ENCODE data around the gene PRKRIP1.

The PRKRIP1 gene

GRCh38 chr7:102466097-102466496 is 69.9 kb downstream of the PRKRIP1 start:
- Histone ChIP-seq H3K36me3 (ENCODE audit: control insufficient read depth in 1 of 2, insufficient read depth in 2 of 2, low read length in 2 of 2) (peaks cover 0 to 3% of the 10 kb centered on the region in 2 donors), H3K27me3 (ENCODE audit: control insufficient read depth in 1 of 2, insufficient read depth in 2 of 2, low read length in 2 of 2) (no peaks in the 10 kb centered on the region), H3K9me3 (ENCODE audit: control insufficient read depth in 1 of 2, low read length in 2 of 2) (no peaks in the 10 kb centered on the region), H3K9ac (ENCODE audit: low read depth in 1 of 2, low read length in 2 of 2) (no peak overlapping the region), H3K27ac (ENCODE audit: low read depth, low read length) (no peak overlapping the region), H3K4me3 (ENCODE audit: low read depth in 1 of 2, low read length in 2 of 2) (peak overlapping the region; percentile 98 to 100), H3K4me1 (ENCODE audit: control insufficient read depth in 1 of 2, insufficient read depth in 2 of 2, low read length in 2 of 2) (peaks cover 19 to 26% of the 10 kb centered on the region in 2 donors)

GRCh38 chr7:102467581-102468477 is 71.7 kb downstream of the PRKRIP1 start:
- Histone ChIP-seq H3K4me3 (ENCODE audit: low read depth in 1 of 2, low read length in 2 of 2) (no peak overlapping the region), H3K27ac (ENCODE audit: low read depth, low read length) (no peak overlapping the region), H3K27me3 (ENCODE audit: control insufficient read depth in 1 of 2, insufficient read depth in 2 of 2, low read length in 2 of 2) (no peaks in the 10 kb centered on the region), H3K36me3 (ENCODE audit: control insufficient read depth in 1 of 2, insufficient read depth in 2 of 2, low read length in 2 of 2) (peaks cover 0 to 12% of the 10 kb centered on the region in 2 donors), H3K9me3 (ENCODE audit: control insufficient read depth in 1 of 2, low read length in 2 of 2) (no peaks in the 10 kb centered on the region), H3K4me1 (ENCODE audit: control insufficient read depth in 1 of 2, insufficient read depth in 2 of 2, low read length in 2 of 2) (peaks cover 19 to 26% of the 10 kb centered on the region in 2 donors), H3K9ac (ENCODE audit: low read depth in 1 of 2, low read length in 2 of 2) (no peak overlapping the region)

- peaks cover 18 to 23% of the 10 kb centered on the region in 2 donors for H3K4me1 ChIP-seq (ENCODE audit: control insufficient read depth in 1 of 2, insufficient read depth in 2 of 2, low read length in 2 of 2)
- no peaks in the 10 kb centered on the region for H3K9me3 ChIP-seq (ENCODE audit: control insufficient read depth in 1 of 2, low read length in 2 of 2)
- H3K27me3 ChIP-seq (ENCODE audit: control insufficient read depth in 1 of 2, insufficient read depth in 2 of 2, low read length in 2 of 2), result no peaks in the 10 kb centered on the region
- H3K27ac ChIP-seq (ENCODE audit: low read depth, low read length), result no peak overlapping the region
- H3K36me3 ChIP-seq (ENCODE audit: control insufficient read depth in 1 of 2, insufficient read depth in 2 of 2, low read length in 2 of 2), result peaks cover 0 to 20% of the 10 kb centered on the region in 2 donors
- no peak overlapping the region for H3K9ac ChIP-seq (ENCODE audit: low read depth in 1 of 2, low read length in 2 of 2)
- H3K4me3 ChIP-seq (ENCODE audit: low read depth in 1 of 2, low read length in 2 of 2), result no peak overlapping the region
Observed at GRCh38 chr7:102468478-102469350, 72.6 kb downstream of the PRKRIP1 start.

DNA sequence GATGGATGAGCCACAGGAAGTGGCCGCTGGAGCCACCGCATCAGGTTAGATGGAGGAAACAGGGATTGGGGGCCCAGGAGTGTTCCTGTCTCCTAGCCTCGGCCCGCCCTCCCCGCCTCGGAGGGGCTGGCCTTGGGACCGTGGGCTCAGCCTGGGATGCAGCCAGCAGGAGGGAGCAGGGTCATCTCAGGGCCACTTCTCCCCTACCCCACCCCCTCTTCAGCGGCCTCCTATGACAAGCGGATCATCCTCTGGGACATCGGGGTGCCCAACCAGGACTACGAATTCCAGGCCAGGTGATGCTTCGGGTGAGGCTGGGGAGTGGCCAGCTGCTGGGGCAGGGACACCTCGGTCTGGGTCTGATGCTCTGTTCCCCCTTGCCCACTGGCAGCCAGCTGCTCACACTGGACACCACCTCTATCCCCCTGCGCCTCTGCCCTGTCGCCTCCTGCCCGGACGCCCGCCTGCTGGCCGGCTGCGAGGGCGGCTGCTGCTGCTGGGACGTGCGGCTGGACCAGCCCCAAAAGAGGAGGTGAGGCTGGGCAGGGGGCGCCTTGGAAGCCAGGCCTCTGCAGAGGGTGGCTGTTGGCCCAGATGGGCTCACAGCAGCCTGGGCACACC is 73.3 kb downstream of the PRKRIP1 start:
- Histone ChIP-seq H3K4me1 (ENCODE audit: control insufficient read depth in 1 of 2, insufficient read depth in 2 of 2, low read length in 2 of 2) (peaks cover 15 to 17% of the 10 kb centered on the region in 2 donors), H3K27me3 (ENCODE audit: control insufficient read depth in 1 of 2, insufficient read depth in 2 of 2, low read length in 2 of 2) (no peaks in the 10 kb centered on the region), H3K4me3 (ENCODE audit: low read depth in 1 of 2, low read length in 2 of 2) (no peak overlapping the region), H3K9me3 (ENCODE audit: control insufficient read depth in 1 of 2, low read length in 2 of 2) (no peaks in the 10 kb centered on the region), H3K27ac (ENCODE audit: low read depth, low read length) (no peak overlapping the region), H3K9ac (ENCODE audit: low read depth in 1 of 2, low read length in 2 of 2) (no peak overlapping the region), H3K36me3 (ENCODE audit: control insufficient read depth in 1 of 2, insufficient read depth in 2 of 2, low read length in 2 of 2) (peaks cover 0 to 20% of the 10 kb centered on the region in 2 donors)

DNA sequence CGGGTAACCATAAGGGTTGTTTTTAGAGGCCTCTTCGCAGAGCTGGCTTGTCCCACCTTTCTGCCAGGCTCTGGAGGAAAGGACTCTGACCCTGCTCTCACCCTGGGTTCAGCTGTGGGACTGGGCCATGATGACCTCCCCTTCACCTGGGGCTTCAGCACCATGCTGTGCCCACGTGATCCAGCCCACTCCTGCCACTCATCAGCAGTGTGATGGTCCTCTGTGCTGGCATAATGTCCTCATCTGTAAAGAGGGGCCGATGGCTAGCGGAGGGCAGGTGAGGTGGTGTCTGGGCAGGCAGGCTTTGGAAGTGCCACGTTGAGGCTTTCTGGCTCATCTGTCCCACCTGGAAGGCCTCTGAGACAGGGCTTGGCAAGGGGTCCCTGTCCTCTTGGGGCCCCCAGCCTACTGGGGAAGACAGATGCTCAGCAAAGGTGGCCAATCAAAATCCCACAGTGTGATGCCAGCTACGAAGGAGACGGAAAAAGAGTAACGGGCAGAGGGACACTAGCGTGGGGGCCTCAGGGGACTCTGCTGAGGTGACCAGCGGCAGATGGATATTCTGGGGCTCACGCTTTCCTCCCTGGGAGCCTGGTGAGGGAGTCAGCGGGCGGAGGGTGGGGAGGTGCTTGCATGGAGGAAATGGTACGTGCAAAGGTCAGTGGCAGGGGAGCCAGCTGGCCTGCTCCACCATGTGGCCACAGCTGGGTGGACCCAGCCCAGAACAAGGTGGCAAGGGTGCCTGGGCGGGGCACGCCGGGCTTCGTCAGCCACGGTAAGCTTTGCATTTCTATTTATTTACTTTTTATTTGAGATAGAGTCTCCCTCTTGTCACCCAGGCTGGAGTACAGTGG is 74.0 kb downstream of the PRKRIP1 start:
- H3K4me3 ChIP-seq (ENCODE audit: low read depth in 1 of 2, low read length in 2 of 2), result peak overlapping the region in 1 of 2 donors; percentile 45
- H3K27ac ChIP-seq (ENCODE audit: low read depth, low read length), result no peak overlapping the region
- H3K27me3 ChIP-seq (ENCODE audit: control insufficient read depth in 1 of 2, insufficient read depth in 2 of 2, low read length in 2 of 2), result no peaks in the 10 kb centered on the region
- peaks cover 15 to 17% of the 10 kb centered on the region in 2 donors for H3K4me1 ChIP-seq (ENCODE audit: control insufficient read depth in 1 of 2, insufficient read depth in 2 of 2, low read length in 2 of 2)
- H3K9me3 ChIP-seq (ENCODE audit: control insufficient read depth in 1 of 2, low read length in 2 of 2), result no peaks in the 10 kb centered on the region
- H3K9ac ChIP-seq (ENCODE audit: low read depth in 1 of 2, low read length in 2 of 2), result no peak overlapping the region
- H3K36me3 ChIP-seq (ENCODE audit: control insufficient read depth in 1 of 2, insufficient read depth in 2 of 2, low read length in 2 of 2), result peaks cover 0 to 20% of the 10 kb centered on the region in 2 donors

DNA sequence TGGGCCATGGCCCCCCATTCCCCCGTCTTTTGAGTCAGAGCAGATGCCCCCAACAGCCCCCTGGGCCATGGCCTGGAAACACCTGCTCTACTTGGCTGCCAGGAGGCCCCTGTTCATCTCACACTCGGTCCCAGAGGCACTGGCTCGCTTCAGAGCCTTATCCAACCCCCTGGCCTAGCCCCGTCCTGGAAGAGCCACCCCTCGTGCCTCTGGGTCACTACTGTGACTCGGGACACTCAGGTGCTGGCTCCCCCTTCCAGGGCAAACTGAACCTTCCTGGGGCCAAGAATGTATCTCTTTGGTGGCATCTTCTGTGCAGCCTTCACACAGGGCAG is 75.6 kb downstream of the PRKRIP1 start:
- no peak overlapping the region for H3K4me3 ChIP-seq (ENCODE audit: low read depth in 1 of 2, low read length in 2 of 2)
- no peaks in the 10 kb centered on the region for H3K9me3 ChIP-seq (ENCODE audit: control insufficient read depth in 1 of 2, low read length in 2 of 2)
- H3K9ac ChIP-seq (ENCODE audit: low read depth in 1 of 2, low read length in 2 of 2), result no peak overlapping the region
- peaks cover 9 to 10% of the 10 kb centered on the region in 2 donors for H3K4me1 ChIP-seq (ENCODE audit: control insufficient read depth in 1 of 2, insufficient read depth in 2 of 2, low read length in 2 of 2)
- no peaks in the 10 kb centered on the region for H3K27me3 ChIP-seq (ENCODE audit: control insufficient read depth in 1 of 2, insufficient read depth in 2 of 2, low read length in 2 of 2)
- peaks cover 0 to 20% of the 10 kb centered on the region in 2 donors for H3K36me3 ChIP-seq (ENCODE audit: control insufficient read depth in 1 of 2, insufficient read depth in 2 of 2, low read length in 2 of 2)
- H3K27ac ChIP-seq (ENCODE audit: low read depth, low read length), result no peak overlapping the region

DNA sequence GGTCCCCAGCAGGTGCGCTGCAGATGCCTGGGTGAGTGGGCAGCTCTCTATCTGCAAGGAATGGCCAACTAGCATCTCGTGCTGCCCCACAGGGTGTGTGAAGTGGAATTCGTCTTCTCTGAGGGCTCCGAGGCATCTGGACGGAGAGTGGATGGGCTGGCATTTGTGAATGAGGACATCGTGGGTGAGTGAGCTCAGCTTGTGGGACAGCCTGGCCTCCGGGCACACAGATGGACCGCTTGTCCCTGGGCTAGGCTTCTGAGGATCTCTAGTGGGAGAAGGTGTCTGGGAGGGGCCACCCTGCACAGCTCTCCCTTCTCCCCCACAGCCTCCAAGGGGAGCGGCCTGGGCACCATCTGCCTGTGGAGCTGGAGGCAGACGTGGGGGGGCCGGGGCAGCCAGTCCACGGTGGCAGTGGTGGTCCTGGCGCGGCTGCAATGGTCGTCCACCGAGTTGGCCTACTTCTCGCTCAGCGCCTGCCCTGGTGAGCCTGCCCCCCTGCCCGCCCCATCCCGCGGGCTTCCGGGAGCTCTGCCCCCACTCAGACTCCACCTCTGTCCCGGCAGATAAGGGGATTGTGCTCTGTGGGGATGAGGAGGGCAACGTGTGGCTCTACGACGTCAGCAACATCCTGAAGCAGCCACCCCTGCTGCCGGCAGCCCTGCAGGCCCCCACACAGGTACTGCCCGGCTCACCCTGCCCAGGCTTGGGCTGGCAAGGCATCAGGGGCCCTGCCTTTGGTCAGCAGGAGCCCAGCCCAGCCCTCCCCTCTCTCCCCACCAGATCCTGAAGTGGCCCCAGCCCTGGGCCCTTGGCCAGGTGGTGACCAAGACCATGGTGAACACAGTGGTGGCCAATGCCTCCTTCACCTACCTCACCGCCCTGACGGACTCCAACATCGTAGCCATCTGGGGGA is 76.2 kb downstream of the PRKRIP1 start:
- no peaks in the 10 kb centered on the region for H3K9me3 ChIP-seq (ENCODE audit: control insufficient read depth in 1 of 2, low read length in 2 of 2)
- no peaks in the 10 kb centered on the region for H3K27me3 ChIP-seq (ENCODE audit: control insufficient read depth in 1 of 2, insufficient read depth in 2 of 2, low read length in 2 of 2)
- H3K4me1 ChIP-seq (ENCODE audit: control insufficient read depth in 1 of 2, insufficient read depth in 2 of 2, low read length in 2 of 2), result peaks cover 9 to 10% of the 10 kb centered on the region in 2 donors
- no peak overlapping the region for H3K27ac ChIP-seq (ENCODE audit: low read depth, low read length)
- no peak overlapping the region for H3K9ac ChIP-seq (ENCODE audit: low read depth in 1 of 2, low read length in 2 of 2)
- H3K36me3 ChIP-seq (ENCODE audit: control insufficient read depth in 1 of 2, insufficient read depth in 2 of 2, low read length in 2 of 2), result peaks cover 0 to 20% of the 10 kb centered on the region in 2 donors
- no peak overlapping the region for H3K4me3 ChIP-seq (ENCODE audit: low read depth in 1 of 2, low read length in 2 of 2)

DNA sequence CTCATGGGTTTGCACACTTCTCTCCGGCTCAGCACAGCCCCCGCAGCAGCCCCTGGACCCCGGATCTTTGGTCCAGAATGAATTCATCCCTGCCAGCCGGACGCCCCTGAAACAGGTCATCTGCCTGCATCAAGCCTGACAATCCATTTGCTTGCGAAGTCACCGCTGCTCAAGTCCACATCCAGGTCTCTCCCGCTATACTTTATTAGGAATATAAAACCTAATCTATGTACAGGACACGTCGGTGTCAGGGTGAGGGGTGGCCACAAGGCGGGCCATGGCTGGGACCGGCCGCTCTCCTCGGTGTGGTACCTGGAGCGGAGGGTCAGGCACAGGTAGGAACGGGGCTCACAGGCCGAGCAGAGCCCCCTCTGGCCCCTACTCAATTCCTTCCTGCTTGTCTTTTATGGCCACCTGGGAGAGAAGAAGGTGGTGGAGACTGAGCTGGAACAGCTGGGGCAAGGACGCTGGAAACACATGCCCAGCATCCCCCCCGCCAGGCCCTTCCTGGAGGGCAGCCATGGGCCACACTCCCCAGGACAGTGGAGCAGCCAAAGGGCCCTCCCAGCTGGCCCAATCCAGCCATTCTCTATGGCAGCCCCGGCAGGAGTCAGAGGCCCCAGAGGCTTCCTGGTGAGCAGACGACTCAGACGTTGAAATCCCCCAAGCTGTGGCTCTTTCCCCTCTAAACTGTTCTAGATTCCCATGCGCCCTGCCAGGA is 77.3 kb downstream of the PRKRIP1 start:
- H3K36me3 ChIP-seq (ENCODE audit: control insufficient read depth in 1 of 2, insufficient read depth in 2 of 2, low read length in 2 of 2), result peaks cover 0 to 17% of the 10 kb centered on the region in 2 donors
- no peaks in the 10 kb centered on the region for H3K27me3 ChIP-seq (ENCODE audit: control insufficient read depth in 1 of 2, insufficient read depth in 2 of 2, low read length in 2 of 2)
- H3K9me3 ChIP-seq (ENCODE audit: control insufficient read depth in 1 of 2, low read length in 2 of 2), result no peaks in the 10 kb centered on the region
- H3K9ac ChIP-seq (ENCODE audit: low read depth in 1 of 2, low read length in 2 of 2), result no peak overlapping the region
- H3K4me3 ChIP-seq (ENCODE audit: low read depth in 1 of 2, low read length in 2 of 2), result no peak overlapping the region
- H3K4me1 ChIP-seq (ENCODE audit: control insufficient read depth in 1 of 2, insufficient read depth in 2 of 2, low read length in 2 of 2), result peaks cover 9 to 10% of the 10 kb centered on the region in 2 donors
- H3K27ac ChIP-seq (ENCODE audit: low read depth, low read length), result no peak overlapping the region
